NCI-H2171 treated with DMSO at 0.1 percent for 48 hours (cell line): ENCODE results near the gene NCK2.
"Not testable (repeated sequence)": the region's sequence is repeated elsewhere in the genome, so short reads cannot be mapped to it uniquely, and the experiment has no call there.

Source experiments
- DNase-seq: peaks from one replicate; lab custom pipeline; 2025; lab: John Stamatoyannopoulos, UW

Gene NCK2

GRCh38 chr2:105890856-105891255, 146.1 kb downstream of the NCK2 start:
- DNase-seq = no peak

GRCh38 chr2:105893011-105893995, 148.6 kb downstream of the NCK2 start:
- DNase-seq = no peak

- no peak for DNase-seq
These were observed 149.7 kb downstream of the NCK2 start for GRCh38 chr2:105894327-105894944.

GRCh38 chr2:105895990-105896764, 151.5 kb downstream of the NCK2 start:
- DNase-seq = no peak

- DNase-seq = no peak
These were observed 152.1 kb downstream of the NCK2 start for GRCh38 chr2:105896765-105897163.

GRCh38 chr2:105897694-105898093, 153.0 kb downstream of the NCK2 start:
- DNase-seq = not testable (repeated sequence)

- no peak for DNase-seq
These were observed 158.5 kb downstream of the NCK2 start for GRCh38 chr2:105903051-105903674.

GRCh38 chr2:105904938-105905337, 160.2 kb downstream of the NCK2 start:
- DNase-seq = no peak

- DNase-seq = no peak
These were observed 161.8 kb downstream of the NCK2 start for GRCh38 chr2:105906481-105906880.

- DNase-seq = no peak
These were observed 162.5 kb downstream of the NCK2 start for GRCh38 chr2:105907184-105907583.

GRCh38 chr2:105909215-105909614, 164.5 kb downstream of the NCK2 start:
- DNase-seq = no peak

GRCh38 chr2:105910497-105911238, 166.0 kb downstream of the NCK2 start:
- DNase-seq = peak; percentile 44

GRCh38 chr2:105911425-105911824, 166.7 kb downstream of the NCK2 start:
- no peak for DNase-seq

- DNase-seq = no peak
These were observed 167.4 kb downstream of the NCK2 start for GRCh38 chr2:105912081-105912480.

GRCh38 chr2:105915005-105915558, 170.4 kb downstream of the NCK2 start:
- no peak for DNase-seq

GRCh38 chr2:105917226-105917625, 172.5 kb downstream of the NCK2 start:
- no peak for DNase-seq

GRCh38 chr2:105917688-105918087, 173.0 kb downstream of the NCK2 start:
- no peak for DNase-seq

GRCh38 chr2:105919191-105919811, 174.6 kb downstream of the NCK2 start:
- DNase-seq = no peak

- DNase-seq = no peak
These were observed 175.1 kb downstream of the NCK2 start for GRCh38 chr2:105919826-105920225.

GRCh38 chr2:105924271-105924670, 179.6 kb downstream of the NCK2 start:
- DNase-seq = no peak
